Measurements from ENCODE around the gene COL3A1. TPM values are rescaled to one million over a fixed set of nuclear protein-coding genes. Genes with fewer than 3 reads are reported as not detected.

Gene COL3A1
- not detected in 2 replicates for total RNA-seq (2014; rRNA removed; shearing (Covaris generic))

DNA sequence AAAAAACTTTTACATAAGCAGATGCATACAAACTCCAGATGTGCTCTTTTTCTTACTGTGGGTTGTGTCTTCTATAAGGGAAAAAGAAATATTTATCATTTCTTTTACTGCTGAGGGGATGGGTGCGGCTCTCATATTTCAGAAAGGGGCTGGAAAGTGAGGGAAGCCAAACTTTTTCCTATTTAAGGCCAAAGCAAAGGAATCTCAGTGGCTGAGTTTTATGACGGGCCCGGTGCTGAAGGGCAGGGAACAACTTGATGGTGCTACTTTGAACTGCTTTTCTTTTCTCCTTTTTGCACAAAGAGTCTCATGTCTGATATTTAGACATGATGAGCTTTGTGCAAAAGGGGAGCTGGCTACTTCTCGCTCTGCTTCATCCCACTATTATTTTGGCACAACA is at the start of gene COL3A1:
TSS of gene COL3A1 (plus strand) at position 210 of the 400 bp plus-strand sequence. CDS start at position 327, 117 bp downstream.
- DNase-seq (ENCODE audit: low spot score) = no peak

DNA sequence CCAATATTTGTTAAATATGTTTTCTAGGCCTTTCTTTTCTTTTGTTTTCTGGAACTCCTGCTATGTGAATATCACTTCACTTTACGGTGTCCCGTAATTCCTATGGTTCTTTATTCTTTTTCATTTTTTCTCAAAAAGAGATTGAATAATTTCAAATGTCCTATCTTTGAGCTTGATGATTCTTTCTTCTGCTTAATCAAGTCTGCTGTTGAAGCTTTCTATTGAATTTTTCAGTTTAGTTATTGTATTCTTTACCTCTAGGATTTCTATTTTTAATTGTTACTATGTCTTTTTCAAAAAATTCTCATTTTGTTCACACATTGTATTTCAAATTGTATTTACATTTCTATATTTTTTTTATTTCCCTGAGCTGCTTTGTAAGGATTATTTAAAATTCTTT is 45.5 kb upstream of the COL3A1 start:
- DNase-seq (ENCODE audit: low spot score) = no peak

DNA sequence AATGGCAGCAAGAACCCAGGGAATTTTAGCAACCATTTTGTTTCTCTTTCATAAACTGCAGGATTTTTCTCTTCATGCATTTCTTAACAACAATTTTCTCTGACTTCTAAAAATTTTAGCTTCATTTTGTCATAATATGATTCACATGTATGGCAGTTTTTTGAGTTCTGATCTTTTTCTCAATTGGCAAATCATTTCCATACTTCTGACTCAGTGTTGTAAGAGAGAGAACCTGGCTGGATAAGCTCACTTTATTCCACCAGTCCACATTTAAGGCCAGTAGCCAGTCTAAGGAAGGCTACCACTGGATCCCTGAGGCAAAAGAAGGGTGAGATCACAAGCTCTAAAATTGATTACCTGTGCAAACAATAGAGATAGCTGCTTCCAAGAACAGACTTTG is 42.8 kb upstream of the COL3A1 start:
- DNase-seq (ENCODE audit: low spot score) = no peak

DNA sequence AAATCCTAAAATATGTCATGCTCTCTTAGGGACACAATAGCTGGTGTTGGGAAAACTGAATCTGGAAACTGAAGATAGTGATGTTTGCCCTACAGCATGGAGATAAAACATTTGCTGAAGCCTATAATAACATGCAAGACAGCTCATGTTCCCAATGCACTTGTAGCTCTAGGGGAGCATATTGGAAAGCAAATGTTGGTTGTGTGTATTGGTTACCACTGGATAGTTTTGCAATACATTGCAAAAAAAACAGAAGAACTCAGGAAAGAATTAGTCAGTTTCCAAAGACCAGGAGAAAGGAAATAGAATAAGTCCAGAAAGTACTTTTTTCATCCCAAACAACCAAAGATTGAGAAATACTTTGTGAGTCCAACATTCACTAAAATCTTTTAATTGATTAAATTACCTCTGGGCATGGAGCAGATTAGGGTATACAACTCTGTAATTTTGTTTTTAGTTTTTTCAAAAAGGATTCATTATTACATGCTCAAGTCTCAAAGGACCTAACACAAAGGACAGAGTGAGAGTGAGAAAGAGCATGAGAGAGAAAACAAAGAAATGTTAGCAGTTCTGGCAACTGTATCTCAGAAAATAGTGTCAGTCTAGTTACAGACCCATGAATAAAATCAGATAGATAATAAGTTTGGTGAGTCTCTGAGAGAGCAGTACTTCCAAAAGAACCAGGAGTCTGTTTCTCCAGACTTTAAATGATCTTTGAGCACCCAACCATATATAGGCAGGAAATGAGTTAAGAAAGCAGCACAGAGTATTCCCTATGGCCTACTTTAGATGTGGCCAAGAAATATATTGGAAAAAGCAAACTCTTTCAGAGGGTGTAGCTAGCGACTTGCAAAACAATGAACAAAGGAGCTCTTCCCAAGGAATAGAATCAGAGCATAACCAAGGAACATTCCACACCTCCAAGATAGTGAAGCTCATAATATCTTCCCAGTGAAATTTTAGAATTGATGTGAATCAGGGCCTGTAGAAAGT is 36.6 kb upstream of the COL3A1 start:
- DNase-seq (ENCODE audit: low spot score) = peak; percentile 5

DNA sequence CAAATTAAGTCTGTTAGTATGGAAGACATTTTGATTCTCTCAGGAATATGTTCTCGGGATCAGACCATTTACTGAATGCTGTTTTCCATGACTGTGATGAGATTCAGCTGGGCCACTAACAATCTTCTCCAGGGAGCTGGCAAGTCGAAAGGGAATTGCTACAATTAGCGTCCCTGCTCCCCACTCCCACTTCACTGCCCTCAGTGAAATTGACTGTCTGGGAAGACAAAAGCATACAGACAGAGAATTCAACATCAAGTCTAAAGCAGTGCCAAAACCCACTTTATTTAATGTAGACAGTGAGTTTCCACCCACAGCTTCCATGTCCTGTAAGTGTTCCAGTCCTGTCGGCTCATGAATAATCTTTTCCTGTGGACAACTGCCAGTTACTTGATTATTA is 34.0 kb upstream of the COL3A1 start:
- no peak for DNase-seq (ENCODE audit: low spot score)

DNA sequence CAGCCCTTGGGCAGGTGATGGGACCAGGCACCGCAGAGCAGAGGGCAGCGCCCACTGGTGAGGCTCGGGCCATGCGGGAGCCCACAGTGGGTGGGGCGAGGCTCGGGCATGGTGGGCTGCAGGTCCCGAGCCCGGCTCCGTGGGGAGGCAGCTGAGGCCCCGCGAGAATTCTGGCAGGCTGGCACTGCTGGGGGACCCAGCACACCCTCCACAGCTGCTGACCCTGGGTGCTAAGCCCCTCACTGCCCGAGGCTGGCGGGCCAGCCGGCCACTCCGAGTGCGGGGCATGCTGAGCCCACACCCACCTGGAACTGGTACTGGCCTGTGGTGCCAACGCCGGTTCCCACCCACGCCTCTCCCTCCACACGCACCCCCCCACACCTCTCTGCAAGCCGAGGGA is 29.7 kb upstream of the COL3A1 start:
- DNase-seq (ENCODE audit: low spot score) = no peak

DNA sequence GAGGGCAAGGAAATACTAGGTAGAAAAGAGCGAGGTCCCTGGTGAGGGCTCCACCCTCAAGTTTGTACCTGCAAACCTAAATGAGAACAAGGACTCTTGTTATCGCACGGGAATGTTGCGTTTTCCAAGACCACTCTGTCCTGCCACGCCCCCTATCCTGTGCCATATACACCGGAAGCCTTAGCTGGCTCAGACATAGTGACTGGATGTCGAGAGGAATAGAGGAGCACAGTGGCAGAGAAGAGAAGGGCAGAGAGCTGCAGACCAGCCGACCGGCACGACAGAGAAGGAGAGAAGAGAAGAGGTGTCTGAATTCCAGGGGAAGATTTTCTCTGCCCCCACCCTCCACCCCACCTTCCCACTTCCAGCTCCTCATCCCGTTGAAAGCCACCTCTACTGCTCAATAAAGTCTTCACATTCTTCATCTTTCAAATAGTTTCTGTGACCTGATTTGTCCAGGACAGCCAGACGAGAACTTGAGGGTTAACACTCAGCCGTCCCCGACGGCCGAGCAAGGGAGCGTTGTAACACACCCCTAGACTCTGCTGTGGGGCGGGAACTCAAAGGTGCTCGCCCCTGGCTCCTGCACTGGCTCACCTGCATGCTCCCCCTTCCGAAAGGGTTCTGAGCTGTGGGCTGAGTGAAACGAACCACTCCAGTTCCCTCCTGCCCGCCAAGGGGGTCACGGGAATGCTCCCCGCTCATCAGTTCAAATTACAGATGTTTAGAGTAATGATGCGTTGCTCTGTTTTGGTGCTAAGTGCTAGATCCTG is 24.9 kb upstream of the COL3A1 start:
- DNase-seq (ENCODE audit: low spot score) = no peak

DNA sequence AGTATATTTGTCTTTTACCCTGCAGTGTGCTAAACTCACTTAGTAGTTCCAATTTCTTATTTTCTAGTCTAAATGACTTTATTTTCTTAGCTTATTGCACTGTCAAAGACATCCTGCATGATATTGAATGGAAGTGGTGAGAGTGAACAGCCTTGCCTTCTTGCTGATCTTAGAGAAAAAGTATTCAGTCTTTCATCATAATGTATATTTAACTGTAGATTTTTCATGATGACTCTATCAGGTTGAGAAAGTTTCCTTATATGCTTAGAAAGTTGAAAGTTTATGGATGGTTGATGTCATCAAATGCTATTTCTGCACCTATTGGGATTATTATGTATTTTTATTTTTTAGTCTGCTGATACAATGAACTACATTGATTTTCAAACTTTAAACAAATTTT is 21.3 kb upstream of the COL3A1 start:
- no peak for DNase-seq (ENCODE audit: low spot score)

DNA sequence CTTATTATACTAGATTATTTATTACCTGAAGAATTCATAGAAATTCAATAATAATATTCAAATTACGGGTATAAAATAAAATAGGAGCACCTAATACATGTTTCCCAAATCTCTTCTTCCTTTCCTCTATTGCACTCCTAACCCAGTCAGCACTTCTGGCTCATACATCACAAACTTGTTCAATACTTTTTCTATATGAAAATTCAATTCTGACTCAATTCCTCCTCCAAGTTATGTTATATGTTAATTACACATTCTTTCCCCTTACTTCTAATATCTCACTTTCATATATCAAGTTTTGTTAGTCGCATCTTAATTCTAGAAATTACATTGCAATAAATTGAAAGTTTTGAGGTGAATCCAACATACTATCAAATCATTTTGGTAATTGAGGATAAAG is 17.9 kb upstream of the COL3A1 start:
- no peak for DNase-seq (ENCODE audit: low spot score)

DNA sequence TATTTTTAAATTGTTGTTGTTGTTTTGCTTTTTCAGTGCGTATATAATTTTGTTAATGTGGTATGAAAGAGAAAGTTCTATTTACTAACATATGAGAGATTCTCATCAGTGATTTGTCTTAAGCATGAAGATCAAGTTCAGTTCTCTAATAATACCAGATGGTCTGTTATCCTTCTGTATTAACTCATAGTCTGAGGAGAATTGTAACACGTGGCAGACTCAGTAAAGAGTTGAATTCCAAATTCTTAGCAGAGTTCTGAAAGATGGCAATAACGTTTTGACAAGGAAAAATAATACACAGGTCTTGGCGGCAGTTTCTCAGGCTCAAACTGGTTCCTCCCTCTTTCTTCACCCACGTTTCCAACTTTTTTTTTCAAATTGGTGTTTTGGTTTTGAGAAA is 17.2 kb upstream of the COL3A1 start:
- DNase-seq (ENCODE audit: low spot score) = no peak

DNA sequence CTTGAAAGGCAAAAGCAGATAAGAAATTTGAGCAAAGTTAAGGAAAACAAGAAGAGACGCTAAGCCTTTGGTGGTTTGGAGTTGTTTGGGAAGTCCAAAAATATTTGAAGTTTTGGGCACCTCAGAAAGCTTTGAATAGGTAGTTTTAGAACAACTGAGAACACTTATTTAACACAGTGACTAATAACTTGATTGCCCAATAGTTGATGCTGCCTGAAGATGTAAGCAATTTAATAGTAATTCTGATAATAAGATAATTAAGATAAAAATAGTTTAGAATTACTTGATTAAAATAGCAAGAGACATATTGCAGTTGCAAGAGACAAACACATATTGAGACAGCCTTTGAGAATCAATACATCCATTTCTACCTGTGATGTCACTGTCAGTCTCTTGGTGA is 16.5 kb upstream of the COL3A1 start:
- DNase-seq (ENCODE audit: low spot score) = no peak

DNA sequence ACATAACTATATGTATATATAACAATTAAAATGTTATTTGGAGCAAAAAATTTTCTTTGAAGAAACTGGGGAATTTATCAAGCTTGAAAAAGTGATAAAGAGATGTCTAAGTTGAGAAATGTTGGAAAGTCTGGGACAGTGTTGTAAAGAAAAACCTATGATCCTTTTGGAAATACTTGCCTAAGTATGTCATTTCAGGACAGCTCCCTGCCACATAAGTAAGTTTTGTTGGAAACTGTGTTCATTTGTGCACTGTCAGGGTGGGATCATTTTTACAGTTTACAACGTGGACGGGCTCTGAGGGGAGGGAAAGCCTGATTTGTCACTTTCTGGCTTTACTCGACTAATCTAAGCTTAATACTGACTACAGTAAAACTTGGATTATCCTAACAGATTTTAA is 10.4 kb upstream of the COL3A1 start:
- DNase-seq (ENCODE audit: low spot score) = no peak

DNA sequence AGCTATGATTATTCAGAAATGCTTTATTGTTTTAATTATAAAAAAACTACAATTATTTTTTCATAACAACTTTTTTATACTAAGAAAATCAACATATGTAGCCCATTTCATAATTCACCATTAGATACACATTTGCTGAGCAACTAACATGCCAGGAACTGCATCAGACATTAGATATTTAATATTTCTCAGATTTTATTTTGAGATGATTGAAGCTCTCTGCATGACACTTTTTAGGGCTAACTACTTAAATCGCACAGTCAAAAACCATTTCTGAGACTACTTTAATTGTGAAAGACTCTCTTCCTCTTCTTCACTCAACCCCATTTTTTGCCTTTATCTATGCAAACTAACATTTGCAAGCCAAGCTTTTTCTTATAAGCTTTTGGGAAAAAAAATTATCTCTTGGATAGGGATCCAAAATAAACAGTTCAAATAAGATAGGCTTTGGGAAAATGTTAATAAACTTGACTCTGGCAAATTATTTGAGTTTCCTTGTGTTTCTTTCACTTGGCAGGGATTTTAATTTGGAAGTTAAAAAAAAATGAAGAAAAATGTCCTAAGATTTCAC is 9.1 kb upstream of the COL3A1 start:
- no peak for DNase-seq (ENCODE audit: low spot score)

DNA sequence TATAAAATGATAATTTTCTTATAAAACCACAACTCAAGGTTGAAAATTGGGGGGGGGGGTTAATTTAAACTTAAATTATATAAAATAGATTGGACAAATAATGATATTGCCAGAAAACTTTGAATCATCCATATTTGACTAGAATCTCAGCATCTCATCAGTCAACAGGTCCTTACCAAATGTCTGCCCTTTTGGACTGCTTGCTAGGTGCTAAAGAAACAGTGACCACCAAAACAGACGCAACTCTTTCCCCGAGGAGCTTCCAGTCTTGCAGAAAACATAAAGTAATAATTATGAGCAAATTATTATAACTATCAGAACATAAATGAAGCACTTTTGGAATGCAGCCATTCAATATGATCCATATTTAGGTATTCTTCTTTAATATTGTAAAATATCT is 8.6 kb upstream of the COL3A1 start:
- DNase-seq (ENCODE audit: low spot score) = no peak

DNA sequence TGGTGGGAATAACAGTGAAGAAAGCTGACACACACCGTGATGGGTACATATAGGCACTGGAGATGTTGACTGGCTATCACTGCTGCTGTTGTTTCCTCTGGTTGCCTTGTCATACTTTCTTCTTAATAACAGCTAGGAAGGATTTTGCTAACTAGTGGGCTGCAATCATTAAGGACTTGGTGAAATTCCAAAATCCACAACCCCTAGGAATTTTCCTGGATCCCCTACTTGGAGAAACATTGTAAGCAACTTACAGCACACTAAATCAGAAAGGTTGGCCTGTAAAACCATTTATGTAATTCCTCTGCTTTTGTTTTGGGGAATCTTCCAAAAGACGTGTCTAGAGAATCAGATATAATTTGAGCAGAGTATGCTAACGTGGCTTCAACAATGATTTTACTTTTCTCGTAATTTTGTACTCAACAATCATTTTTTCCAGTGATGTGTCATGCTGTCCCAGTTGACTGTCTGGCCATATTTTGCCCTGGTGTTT is 8.0 kb upstream of the COL3A1 start:
- DNase-seq (ENCODE audit: low spot score) = no peak

DNA sequence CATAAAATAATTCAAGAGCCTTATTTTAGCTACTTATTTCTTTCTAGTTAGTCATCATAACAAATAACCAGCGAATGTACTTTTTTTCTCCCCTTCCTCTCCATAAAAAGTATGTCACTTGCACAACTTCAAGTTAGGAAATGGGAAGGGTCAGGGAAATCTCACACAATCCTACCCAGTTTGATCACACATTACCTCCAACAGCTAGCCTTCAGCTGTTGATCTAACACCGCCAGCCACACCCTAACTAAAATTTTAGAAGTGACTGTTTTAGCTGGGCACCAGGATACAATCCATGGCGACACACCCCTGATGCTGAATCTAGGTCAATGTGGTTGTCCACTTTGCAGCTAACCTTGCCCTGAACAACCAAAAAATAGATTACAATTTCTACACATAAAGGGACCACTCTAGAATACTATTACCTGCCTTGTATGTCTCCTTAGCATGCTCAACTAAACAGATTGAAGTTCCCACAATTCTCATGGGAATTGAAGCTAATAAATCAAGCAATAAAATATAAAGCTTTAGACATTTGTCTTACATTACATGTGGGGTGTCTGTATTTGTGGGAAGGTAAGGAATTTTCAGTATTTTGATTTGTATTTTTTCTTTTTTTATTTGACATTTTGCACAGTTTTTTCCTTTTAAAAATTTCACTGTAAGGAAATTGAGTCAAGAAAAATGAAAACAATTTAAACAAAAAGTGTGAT is 7.3 kb upstream of the COL3A1 start:
- no peak for DNase-seq (ENCODE audit: low spot score)

DNA sequence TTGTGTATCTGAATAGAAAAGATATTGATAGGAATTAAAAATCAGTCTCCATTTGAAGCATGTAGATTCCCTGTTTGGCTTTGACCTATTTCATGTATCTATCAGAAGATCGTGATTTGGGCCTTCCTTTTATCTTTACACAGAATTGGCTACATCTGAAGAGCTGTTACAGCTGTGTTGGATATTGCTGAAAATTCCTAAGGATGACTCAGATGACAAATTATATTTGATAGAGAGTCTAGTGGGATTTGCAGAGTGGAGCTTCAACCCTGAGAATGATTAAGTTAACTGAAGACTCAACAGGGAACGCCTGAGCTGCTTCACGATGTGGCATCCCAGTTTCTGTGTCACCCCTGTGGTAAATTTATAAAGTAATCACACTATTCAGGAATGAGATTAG is 4.9 kb upstream of the COL3A1 start:
- no peak for DNase-seq (ENCODE audit: low spot score)

DNA sequence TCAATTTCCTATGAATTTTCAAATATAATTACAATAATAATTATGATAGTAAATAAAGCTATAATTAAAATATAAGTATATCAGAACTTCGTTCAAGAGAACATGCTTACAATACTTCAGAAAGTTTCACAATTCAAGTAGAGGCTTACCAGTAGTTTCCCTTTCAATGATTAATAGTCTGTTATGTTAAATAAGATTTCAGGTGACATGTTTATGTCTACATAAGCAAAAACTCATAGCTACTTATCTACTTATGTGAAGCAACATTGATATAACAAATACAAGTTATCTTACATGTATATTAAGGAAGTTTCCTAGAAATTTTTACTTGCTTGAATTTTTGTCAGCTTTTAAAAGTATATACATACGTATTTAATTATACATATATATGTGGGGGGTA is 4.5 kb upstream of the COL3A1 start:
- DNase-seq (ENCODE audit: low spot score) = no peak

DNA sequence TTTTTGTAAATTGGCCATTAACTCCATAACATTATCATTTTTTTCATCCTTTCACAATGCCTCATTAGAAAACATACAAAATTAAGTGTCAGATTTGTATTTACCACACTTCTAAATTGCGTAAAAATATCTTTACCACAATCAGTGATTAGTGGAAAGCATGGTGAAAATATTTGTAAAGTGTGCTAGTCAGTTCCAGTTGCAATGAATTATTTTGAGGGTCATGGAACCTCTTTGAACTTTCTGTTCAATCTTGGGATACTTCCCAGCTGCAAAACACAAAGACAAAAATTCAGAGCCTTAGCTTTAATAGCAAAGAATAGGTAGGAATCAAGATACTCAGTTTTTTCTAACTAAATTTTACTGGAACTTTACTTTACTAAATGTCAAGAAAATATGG is 4.0 kb upstream of the COL3A1 start:
- DNase-seq (ENCODE audit: low spot score) = no peak

DNA sequence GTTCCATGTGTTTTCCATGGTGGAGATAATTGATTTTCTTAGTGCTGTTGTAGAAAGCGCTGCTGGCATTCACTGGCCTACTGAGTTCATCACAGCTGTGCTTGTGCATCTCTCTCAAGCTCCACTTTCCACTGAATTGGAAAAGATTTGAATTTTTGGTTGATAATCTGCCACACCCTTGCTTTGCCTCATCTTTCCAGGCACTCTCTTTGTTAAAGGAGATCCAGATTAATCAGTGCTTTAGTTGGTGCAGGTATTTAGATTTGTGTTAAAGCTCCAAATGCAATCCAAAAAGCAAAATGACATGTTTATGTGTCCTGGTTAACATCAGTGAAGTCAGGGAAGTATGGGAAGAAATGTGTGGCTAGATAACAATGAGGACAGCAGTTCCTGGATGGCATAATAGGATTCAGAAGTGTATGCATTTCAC is 2.7 kb upstream of the COL3A1 start:
- no peak for DNase-seq (ENCODE audit: low spot score)

DNA sequence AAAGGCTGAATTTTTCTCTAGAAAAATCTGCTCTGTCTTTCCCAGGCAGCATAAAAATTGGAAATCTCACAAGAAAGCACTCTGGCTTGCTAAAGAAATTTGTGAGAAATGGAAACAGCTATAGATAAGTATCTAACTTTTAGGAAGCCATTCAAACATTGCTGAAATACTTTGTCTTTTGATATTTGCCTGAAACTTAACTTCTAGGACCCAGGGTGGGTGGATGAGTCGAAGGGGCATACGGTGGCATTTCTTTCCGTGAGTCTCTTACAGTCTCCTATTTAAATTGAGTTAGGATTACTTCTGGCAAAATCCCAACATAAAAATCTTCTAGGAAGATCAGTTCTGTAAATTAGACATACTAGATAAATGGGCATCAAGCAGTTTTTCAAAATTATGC is 532 bp upstream of the COL3A1 start:
- DNase-seq (ENCODE audit: low spot score) = no peak
